Measurements from ENCODE around the gene MUC12. TPM values are rescaled to one million over a fixed set of nuclear protein-coding genes. Genes with fewer than 3 reads are reported as not detected.

Gene MUC12
- total RNA-seq, 1 donor from 2014 or later, result 1.4 TPM

- peaks cover 7% of the 10 kb centered on the region for H3K9me3 Mint-ChIP-seq
- H3K4me1 Mint-ChIP-seq, result peaks cover 9% of the 10 kb centered on the region
- no peak for TF ChIP-seq CTCF (IDR thresholded peaks at IDR 0.05; ENCODE audit: unreplicated experiment)
- H3K27ac Mint-ChIP-seq, result peak overlapping the region; percentile 41
- peak overlapping the region; percentile 3 for H3K4me3 Mint-ChIP-seq
- no peak for DNase-seq (ENCODE audit: low spot score in 2 of 2, unreplicated experiment in 2 of 2)
- H3K36me3 Mint-ChIP-seq, result peaks cover 2% of the 10 kb centered on the region
- H3K27me3 Mint-ChIP-seq (ENCODE audit: low read depth), result peaks cover 5% of the 10 kb centered on the region
Observed at GRCh38 chr7:100942045-100942774, 27.2 kb upstream of the MUC12 start.

- Mint-ChIP-seq H3K4me3 (no peak overlapping the region), H3K4me1 (peaks cover 9% of the 10 kb centered on the region), H3K36me3 (peaks cover 2% of the 10 kb centered on the region), H3K27me3 (ENCODE audit: low read depth) (peaks cover 5% of the 10 kb centered on the region), H3K9me3 (peaks cover 7% of the 10 kb centered on the region), H3K27ac (no peak overlapping the region)
- no peak for TF ChIP-seq CTCF (IDR thresholded peaks at IDR 0.05; ENCODE audit: unreplicated experiment)
- no peak for DNase-seq (ENCODE audit: low spot score in 2 of 2, unreplicated experiment in 2 of 2)
Observed at GRCh38 chr7:100943693-100944092, 25.7 kb upstream of the MUC12 start.

GRCh38 chr7:100944138-100944537, 25.2 kb upstream of the MUC12 start:
- peaks cover 7% of the 10 kb centered on the region for H3K9me3 Mint-ChIP-seq
- H3K4me1 Mint-ChIP-seq, result peaks cover 9% of the 10 kb centered on the region
- no peak for TF ChIP-seq CTCF (IDR thresholded peaks at IDR 0.05; ENCODE audit: unreplicated experiment)
- H3K27ac Mint-ChIP-seq, result no peak overlapping the region
- no peak for DNase-seq (ENCODE audit: low spot score in 2 of 2, unreplicated experiment in 2 of 2)
- no peak overlapping the region for H3K4me3 Mint-ChIP-seq
- H3K27me3 Mint-ChIP-seq (ENCODE audit: low read depth), result peaks cover 7% of the 10 kb centered on the region
- H3K36me3 Mint-ChIP-seq, result peaks cover 2% of the 10 kb centered on the region

- Mint-ChIP-seq H3K4me1 (peaks cover 9% of the 10 kb centered on the region), H3K9me3 (no peaks in the 10 kb centered on the region), H3K36me3 (no peaks in the 10 kb centered on the region), H3K4me3 (no peak overlapping the region), H3K27me3 (ENCODE audit: low read depth) (peaks cover 16% of the 10 kb centered on the region), H3K27ac (no peak overlapping the region)
- DNase-seq (ENCODE audit: low spot score in 2 of 2, unreplicated experiment in 2 of 2), result no peak
- no peak for TF ChIP-seq CTCF (IDR thresholded peaks at IDR 0.05; ENCODE audit: unreplicated experiment)
Observed at GRCh38 chr7:100946111-100946510, 23.3 kb upstream of the MUC12 start.

- Mint-ChIP-seq H3K4me3 (no peak overlapping the region), H3K36me3 (no peaks in the 10 kb centered on the region), H3K27me3 (ENCODE audit: low read depth) (peaks cover 16% of the 10 kb centered on the region), H3K4me1 (peaks cover 9% of the 10 kb centered on the region), H3K27ac (no peak overlapping the region), H3K9me3 (no peaks in the 10 kb centered on the region)
- no peak for DNase-seq (ENCODE audit: low spot score in 2 of 2, unreplicated experiment in 2 of 2)
- TF ChIP-seq CTCF (IDR thresholded peaks at IDR 0.05; ENCODE audit: unreplicated experiment), result no peak
Observed at GRCh38 chr7:100946766-100947365, 22.5 kb upstream of the MUC12 start.

Data from mesothelial cell of epicardium (in vitro differentiated cells).